Measurements from ENCODE around the gene RHBG. TPM values are rescaled to one million over a fixed set of nuclear protein-coding genes. Genes with fewer than 3 reads are reported as not detected.

RHBG gene
- total RNA-seq, 4 donors from 2014 or later, result not detected

DNA sequence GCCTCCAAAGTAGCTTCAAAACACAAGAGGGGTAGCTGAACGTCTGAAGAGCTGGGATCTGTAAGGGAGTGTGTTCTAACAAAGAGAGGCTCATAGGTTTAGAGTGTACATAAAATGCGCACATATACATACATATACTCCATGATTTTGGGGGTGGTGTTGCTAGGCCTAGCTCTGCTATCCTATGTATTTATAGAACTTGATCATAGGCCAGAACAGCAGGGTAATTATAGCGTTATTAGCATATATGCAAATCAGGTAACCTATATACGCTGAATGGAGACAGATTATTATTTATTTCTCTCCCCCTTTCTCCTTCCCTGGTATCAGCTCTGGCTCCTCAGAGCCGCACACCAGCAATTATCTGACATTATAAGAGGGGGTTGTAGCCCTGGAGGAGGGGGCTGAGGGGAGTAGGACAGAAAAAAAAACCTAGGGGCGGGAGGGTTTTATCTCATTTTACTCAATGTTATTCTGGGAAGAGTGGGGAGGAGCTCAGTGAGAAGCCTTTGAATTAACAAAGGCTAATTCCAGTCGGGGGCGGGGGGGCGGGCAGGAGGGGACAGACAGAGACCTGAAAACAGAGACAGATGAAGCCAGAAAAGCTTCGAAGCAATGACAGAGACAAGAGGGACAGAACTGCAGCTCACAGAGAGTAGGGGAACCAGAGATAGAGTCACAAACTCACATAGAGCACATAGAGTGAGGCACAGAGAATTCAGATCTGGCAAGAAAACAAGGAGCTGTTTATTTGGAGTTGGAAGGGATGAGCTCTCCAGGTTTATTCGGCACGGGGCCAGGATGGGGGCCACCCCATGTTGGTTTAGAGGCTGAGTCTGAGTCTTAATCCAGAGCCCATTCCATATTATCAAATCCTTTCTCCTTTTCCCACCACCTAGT, 63.0 kb downstream of the RHBG start:
- TF ChIP-seq, protein P1, sequence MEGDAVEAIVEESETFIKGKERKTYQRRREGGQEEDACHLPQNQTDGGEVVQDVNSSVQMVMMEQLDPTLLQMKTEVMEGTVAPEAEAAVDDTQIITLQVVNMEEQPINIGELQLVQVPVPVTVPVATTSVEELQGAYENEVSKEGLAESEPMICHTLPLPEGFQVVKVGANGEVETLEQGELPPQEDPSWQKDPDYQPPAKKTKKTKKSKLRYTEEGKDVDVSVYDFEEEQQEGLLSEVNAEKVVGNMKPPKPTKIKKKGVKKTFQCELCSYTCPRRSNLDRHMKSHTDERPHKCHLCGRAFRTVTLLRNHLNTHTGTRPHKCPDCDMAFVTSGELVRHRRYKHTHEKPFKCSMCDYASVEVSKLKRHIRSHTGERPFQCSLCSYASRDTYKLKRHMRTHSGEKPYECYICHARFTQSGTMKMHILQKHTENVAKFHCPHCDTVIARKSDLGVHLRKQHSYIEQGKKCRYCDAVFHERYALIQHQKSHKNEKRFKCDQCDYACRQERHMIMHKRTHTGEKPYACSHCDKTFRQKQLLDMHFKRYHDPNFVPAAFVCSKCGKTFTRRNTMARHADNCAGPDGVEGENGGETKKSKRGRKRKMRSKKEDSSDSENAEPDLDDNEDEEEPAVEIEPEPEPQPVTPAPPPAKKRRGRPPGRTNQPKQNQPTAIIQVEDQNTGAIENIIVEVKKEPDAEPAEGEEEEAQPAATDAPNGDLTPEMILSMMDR (IDR thresholded peaks at IDR 0.05), result no peak
- TF ChIP-seq EP300 (IDR thresholded peaks at IDR 0.05), result no peak
- no peak for TF ChIP-seq POLR2A (IDR thresholded peaks at IDR 0.05; ENCODE audit: low read depth)
- TF ChIP-seq POLR2AphosphoS5 (IDR thresholded peaks at IDR 0.05), result no peak
- no peak for DNase-seq (ENCODE audit: extremely low spot score)
- WGBS, result 34% methylated on average over 12 of the region's 12 CpGs
- no peaks in the 10 kb centered on the region for H3K9me3 ChIP-seq
- peaks cover 9 to 100% (median 71%) of the 10 kb centered on the region in 4 donors for H3K27me3 ChIP-seq
- H3K4me1 ChIP-seq, result peaks cover 16 to 21% (median 20%) of the 10 kb centered on the region in 4 donors
- no peak overlapping the region for H3K27ac ChIP-seq (replicated peaks in 1 of 4)
- no peak overlapping the region for H3K4me3 ChIP-seq
- H3K36me3 ChIP-seq, result no peaks in the 10 kb centered on the region
- intact Hi-C loops (cut with DNase I), result no loop called here

DNA sequence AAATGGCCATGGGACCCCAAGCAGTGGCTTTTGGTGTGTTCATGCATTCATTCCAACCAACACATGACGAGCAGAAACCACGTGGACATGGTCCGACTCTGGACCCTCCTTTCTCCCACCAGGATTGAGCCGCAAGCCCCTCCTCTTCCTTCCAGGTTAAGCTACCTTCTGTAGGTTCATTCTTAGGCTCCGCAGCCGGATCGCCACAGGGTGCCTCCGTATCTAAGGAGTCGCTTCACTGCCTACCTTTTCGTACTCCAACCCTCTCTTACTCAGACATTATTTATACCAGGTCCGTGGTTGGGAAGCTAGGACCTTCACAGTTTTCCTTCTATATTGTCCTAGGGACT, 63.6 kb downstream of the RHBG start:
- intact Hi-C loops (cut with DNase I), result no loop called here
- Histone ChIP-seq H3K27me3 (peaks cover 15 to 100% (median 74%) of the 10 kb centered on the region in 4 donors), H3K4me3 (no peak overlapping the region), H3K36me3 (no peaks in the 10 kb centered on the region), H3K4me1 (peaks cover 16 to 23% (median 20%) of the 10 kb centered on the region in 4 donors), H3K27ac (replicated peaks in 1 of 4) (no peak overlapping the region), H3K9me3 (no peaks in the 10 kb centered on the region)
- no peak for DNase-seq (ENCODE audit: extremely low spot score)
- TF ChIP-seq POLR2A (IDR thresholded peaks at IDR 0.05; ENCODE audit: low read depth), result no peak
- 15% methylated on average over 11 of the region's 11 CpGs for WGBS

DNA sequence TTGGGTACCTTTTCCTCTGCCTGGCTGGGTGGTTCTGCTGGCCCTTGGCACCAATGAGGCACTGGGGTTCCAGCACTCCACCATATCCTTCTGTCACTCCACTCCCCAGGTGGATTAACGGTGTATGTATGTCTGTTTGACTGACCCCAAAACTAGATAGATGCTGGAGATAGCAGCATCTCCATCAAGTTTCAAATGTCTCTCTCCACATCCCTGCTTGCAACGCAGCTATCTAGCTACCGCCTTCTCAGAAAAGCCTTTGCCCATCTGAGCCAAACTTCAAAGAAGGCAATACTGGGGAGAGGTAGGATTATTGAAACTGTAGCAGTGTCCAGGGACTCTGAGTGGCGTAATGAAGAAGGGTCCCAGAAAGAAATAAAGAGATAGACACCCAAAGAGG, 64.0 kb downstream of the RHBG start:
- Histone ChIP-seq H3K27ac (replicated peaks in 1 of 4) (no peak overlapping the region), H3K36me3 (no peaks in the 10 kb centered on the region), H3K4me1 (peaks cover 16 to 23% (median 20%) of the 10 kb centered on the region in 4 donors), H3K27me3 (peaks cover 15 to 100% (median 76%) of the 10 kb centered on the region in 4 donors), H3K9me3 (no peaks in the 10 kb centered on the region), H3K4me3 (no peak overlapping the region)
- no peak for DNase-seq (ENCODE audit: extremely low spot score)
- no peak for TF ChIP-seq EP300 (IDR thresholded peaks at IDR 0.05)
- TF ChIP-seq POLR2A (IDR thresholded peaks at IDR 0.05; ENCODE audit: low read depth), result no peak
- TF ChIP-seq POLR2AphosphoS5 (IDR thresholded peaks at IDR 0.05), result no peak
- TF ChIP-seq, protein P1 (IDR thresholded peaks at IDR 0.05), result no peak
- intact Hi-C loops (cut with DNase I), result no loop called here
- WGBS, result 35% methylated on average over 4 of the region's 4 CpGs

DNA sequence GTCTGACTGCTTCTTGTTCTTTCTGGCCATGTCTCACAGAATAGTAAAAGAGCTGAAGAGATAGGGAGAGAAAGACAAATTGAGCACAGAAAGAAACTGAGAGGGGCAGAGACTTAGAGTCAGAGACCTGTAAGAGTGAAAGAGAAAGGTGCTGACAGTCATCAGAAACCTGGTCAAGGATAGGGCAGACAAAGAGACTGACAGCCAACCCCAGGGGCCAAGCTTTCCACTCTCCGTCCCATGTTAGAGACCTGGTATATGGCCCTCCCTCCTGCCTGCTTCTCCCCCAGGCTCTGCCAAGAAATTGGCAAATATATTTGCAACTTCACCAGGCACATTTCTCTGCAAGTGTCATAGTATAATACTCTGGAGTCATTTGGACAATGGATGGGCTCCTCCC, 64.6 kb downstream of the RHBG start:
- DNase-seq (ENCODE audit: extremely low spot score), result no peak
- WGBS, result 88% methylated on average over 1 of the region's 1 CpG
- intact Hi-C loops (cut with DNase I), result no loop called here
- peaks cover 15 to 100% (median 80%) of the 10 kb centered on the region in 4 donors for H3K27me3 ChIP-seq
- H3K36me3 ChIP-seq, result no peaks in the 10 kb centered on the region
- no peak overlapping the region for H3K4me3 ChIP-seq
- H3K9me3 ChIP-seq, result no peaks in the 10 kb centered on the region
- no peak overlapping the region for H3K27ac ChIP-seq (replicated peaks in 1 of 4)
- H3K4me1 ChIP-seq, result peaks cover 16 to 23% (median 20%) of the 10 kb centered on the region in 4 donors
- TF ChIP-seq POLR2AphosphoS5 (IDR thresholded peaks at IDR 0.05) (no peak), POLR2A (IDR thresholded peaks at IDR 0.05; ENCODE audit: low read depth) (no peak), EP300 (IDR thresholded peaks at IDR 0.05) (no peak)
- TF ChIP-seq, protein P1 (IDR thresholded peaks at IDR 0.05), result no peak

Small RNAs within 50 kb of the gene (small RNA-seq; reads per million reads assigned to genes)
- 0 reads per million in 3 donors for gene MIR9-1

Other genes with a start within 250 kb of the RHBG start
- gene SEMA4A, start 215.6 kb upstream of the RHBG start, total RNA-seq, result 1 to 10 TPM; 1.7 to 4.1 (median 2.6) TPM
- gene SLC25A44, start 175.1 kb upstream of the RHBG start, total RNA-seq, result 10 to 100 TPM in 3 of 4 donors, 1 to 10 TPM in 1; 8.3 to 18.2 (median 15.0) TPM
- 10 to 100 TPM; 45.0 to 60.4 (median 50.2) TPM for gene PMF1, start 156.2 kb upstream of the RHBG start, total RNA-seq
- 1 to 10 TPM in 1 of 4 donors, not detected in 3; 2.4 TPM for gene BGLAP, start 127.0 kb upstream of the RHBG start, total RNA-seq
- gene PAQR6, start 121.2 kb upstream of the RHBG start, total RNA-seq, result 1 to 10 TPM; 2.2 to 2.9 (median 2.7) TPM
- gene SMG5, start 86.4 kb upstream of the RHBG start, total RNA-seq, result 10 to 100 TPM; 52.3 to 96.1 (median 69.4) TPM
- 1 to 10 TPM in 3 of 4 donors, under 1 TPM in 1; 0.99 to 3.2 (median 1.9) TPM for gene TMEM79, start 84.9 kb upstream of the RHBG start, total RNA-seq
- gene GLMP, start 73.5 kb upstream of the RHBG start, total RNA-seq, result 10 to 100 TPM; 27.0 to 47.8 (median 37.5) TPM
- not detected for gene VHLL, start 69.9 kb upstream of the RHBG start, total RNA-seq
- gene CCT3, start 30.9 kb upstream of the RHBG start, total RNA-seq, result 100 to 1,000 TPM; 172 to 241 (median 222) TPM
- gene TSACC, start 30.7 kb upstream of the RHBG start, total RNA-seq, result not detected
- gene MEF2D, start 131.6 kb downstream of the RHBG start, total RNA-seq, result 100 to 1,000 TPM in 3 of 4 donors, 10 to 100 TPM in 1; 78.0 to 138 (median 115) TPM
- gene IQGAP3, start 203.4 kb downstream of the RHBG start, total RNA-seq, result 1 to 10 TPM in 1 of 4 donors, under 1 TPM in 2, not detected in 1; 0.06 to 1.1 (median 0.50) TPM
- not detected for gene TTC24, start 210.5 kb downstream of the RHBG start, total RNA-seq
- gene NAXE, start 222.6 kb downstream of the RHBG start, total RNA-seq, result 10 to 100 TPM; 73.5 to 98.0 (median 85.2) TPM
- gene GPATCH4, start 232.3 kb downstream of the RHBG start, total RNA-seq, result 10 to 100 TPM; 22.6 to 32.8 (median 26.4) TPM